ENCODE measurements around the gene CIDEA.

DNA sequence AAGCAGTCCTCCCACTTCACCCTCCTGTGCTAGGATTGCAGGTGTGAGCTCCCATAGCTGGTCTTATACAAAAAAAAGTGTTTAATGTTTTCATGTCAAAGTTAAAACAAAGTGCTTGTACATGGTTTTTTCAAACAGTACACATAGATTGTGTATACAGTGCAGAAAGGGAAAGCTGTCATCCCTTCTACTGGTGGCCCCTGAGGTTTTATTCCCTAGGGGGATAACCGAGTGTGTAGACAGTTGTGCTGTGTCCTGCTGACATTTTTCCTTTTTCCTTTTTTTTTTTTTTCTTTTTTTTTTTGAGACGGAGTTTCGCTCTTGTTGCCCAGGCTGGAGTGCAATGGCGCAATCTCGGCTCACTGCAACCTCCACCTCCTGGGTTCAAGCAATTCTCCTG is 64.7 kb downstream of the CIDEA start:
- TF ChIP-seq, protein P1, sequence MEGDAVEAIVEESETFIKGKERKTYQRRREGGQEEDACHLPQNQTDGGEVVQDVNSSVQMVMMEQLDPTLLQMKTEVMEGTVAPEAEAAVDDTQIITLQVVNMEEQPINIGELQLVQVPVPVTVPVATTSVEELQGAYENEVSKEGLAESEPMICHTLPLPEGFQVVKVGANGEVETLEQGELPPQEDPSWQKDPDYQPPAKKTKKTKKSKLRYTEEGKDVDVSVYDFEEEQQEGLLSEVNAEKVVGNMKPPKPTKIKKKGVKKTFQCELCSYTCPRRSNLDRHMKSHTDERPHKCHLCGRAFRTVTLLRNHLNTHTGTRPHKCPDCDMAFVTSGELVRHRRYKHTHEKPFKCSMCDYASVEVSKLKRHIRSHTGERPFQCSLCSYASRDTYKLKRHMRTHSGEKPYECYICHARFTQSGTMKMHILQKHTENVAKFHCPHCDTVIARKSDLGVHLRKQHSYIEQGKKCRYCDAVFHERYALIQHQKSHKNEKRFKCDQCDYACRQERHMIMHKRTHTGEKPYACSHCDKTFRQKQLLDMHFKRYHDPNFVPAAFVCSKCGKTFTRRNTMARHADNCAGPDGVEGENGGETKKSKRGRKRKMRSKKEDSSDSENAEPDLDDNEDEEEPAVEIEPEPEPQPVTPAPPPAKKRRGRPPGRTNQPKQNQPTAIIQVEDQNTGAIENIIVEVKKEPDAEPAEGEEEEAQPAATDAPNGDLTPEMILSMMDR (IDR thresholded peaks at IDR 0.05) = no peak
- no peak for TF ChIP-seq POLR2A (IDR thresholded peaks at IDR 0.05)

Measured in testis (tissue), 2 donors.